ENCODE measurements around the gene FBXO9. TPM values are rescaled to one million over a fixed set of nuclear protein-coding genes. Genes with fewer than 3 reads are reported as not detected.

FBXO9 gene
- total RNA-seq, 1 experiment from 2014 or later = 71.0 TPM

DNA sequence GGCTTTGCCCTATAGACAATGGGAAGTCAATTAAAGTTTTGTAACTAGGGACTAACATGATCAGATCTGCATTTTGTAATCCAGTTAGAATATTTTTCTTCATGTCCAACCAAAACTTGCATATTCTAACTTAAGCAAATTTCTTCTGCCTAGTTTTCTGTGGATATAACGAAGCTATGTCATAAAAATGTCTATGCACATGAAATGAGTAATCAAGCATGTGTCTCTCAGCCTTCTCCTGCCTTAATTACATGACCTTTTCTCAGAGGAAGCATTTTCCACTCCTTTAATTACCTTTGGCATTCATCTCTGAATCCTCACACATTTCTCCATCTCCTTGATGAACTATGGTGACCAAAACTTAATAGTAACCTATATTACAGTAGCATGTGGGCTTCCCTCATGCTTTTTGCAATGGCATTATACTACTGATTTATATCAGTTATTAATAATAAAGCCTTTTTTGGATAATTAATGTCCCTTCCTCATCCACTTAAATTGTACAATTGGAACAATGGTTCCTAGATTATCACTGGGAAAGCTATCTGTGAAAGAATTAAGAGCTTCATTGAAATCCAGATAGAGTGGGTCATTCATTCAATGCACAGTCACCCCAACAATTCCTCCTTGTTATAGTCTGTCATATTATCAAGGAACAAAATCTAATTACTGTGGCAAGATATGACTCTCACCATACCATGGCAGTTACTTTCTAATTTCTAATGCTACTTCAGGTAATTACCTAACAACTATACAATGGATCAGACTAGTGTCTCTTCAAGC, 19.1 kb upstream of the FBXO9 start:
- no peaks in the 10 kb centered on the region for H3K27me3 ChIP-seq (ENCODE audit: insufficient read depth, low read length)
- intact Hi-C loops (cut with micrococcal nuclease) = no loop called here
- no peaks in the 10 kb centered on the region for H3K79me2 ChIP-seq (ENCODE audit: insufficient read depth, low read length)
- CTCF ChIA-PET = interaction anchor here (1.0 kb wide), 1 partner anchor 638 kb away, joined by 3 read pairs; no protein-coding TSS in a partner anchor
- H2AFZ ChIP-seq (ENCODE audit: low read depth, low read length, poor library complexity, severe bottlenecking) = no peak overlapping the region
- no TSS peak for BruUV-seq (replicated peaks)
- no peak for DNase-seq (ENCODE audit: low read depth, low spot score)
- no peaks in the 10 kb centered on the region for H3K9me2 ChIP-seq (ENCODE audit: insufficient read depth)
- no peaks in the 10 kb centered on the region for H3K9me3 ChIP-seq (ENCODE audit: control insufficient read depth in 1 of 2, insufficient read depth in 1 of 2, low read depth in 1 of 2, low read length in 2 of 2)
- no peak for ATAC-seq
- no peak overlapping the region for H3K9ac ChIP-seq (ENCODE audit: low read length)
- POLR2A ChIA-PET = no interaction called here
- H3K4me3 ChIP-seq (replicated peaks in 1 of 2; ENCODE audit: low read depth in 1 of 2, low read length in 2 of 2) = no peak overlapping the region
- TF ChIP-seq SIN3A (IDR thresholded peaks at IDR 0.05; ENCODE audit: low read depth) (no peak), YY1 (IDR thresholded peaks at IDR 0.05; ENCODE audit: extremely low read depth, insufficient replicate concordance, low read depth, low read length) (no peak), POLR2A (IDR thresholded peaks at IDR 0.05; ENCODE audit: borderline replicate concordance, extremely low read depth, insufficient read depth, insufficient read length) (no peak), JUND (IDR thresholded peaks at IDR 0.05) (no peak), SRF (IDR thresholded peaks at IDR 0.05; ENCODE audit: low read depth) (no peak), EGR1 (IDR thresholded peaks at IDR 0.05; ENCODE audit: low read depth) (no peak), EZH2 (IDR thresholded peaks at IDR 0.05) (no peak), TCF7L2 (IDR thresholded peaks at IDR 0.05; ENCODE audit: borderline replicate concordance, extremely low read depth, insufficient read depth, insufficient read length) (no peak), CBX3 (IDR thresholded peaks at IDR 0.05; ENCODE audit: low read depth) (no peak), FOSL1 (IDR thresholded peaks at IDR 0.05; ENCODE audit: low read depth) (no peak), EZH2phosphoT487 (IDR thresholded peaks at IDR 0.05; ENCODE audit: borderline replicate concordance) (no peak), POLR2AphosphoS5 (IDR thresholded peaks at IDR 0.05; ENCODE audit: low read depth, low read length) (no peak), ELF1 (IDR thresholded peaks at IDR 0.05; ENCODE audit: borderline replicate concordance, low read depth) (no peak)
- TF ChIP-seq, protein P1, sequence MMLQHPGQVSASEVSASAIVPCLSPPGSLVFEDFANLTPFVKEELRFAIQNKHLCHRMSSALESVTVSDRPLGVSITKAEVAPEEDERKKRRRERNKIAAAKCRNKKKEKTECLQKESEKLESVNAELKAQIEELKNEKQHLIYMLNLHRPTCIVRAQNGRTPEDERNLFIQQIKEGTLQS (IDR thresholded peaks at IDR 0.05) = no peak
- TF ChIP-seq, protein P2, sequence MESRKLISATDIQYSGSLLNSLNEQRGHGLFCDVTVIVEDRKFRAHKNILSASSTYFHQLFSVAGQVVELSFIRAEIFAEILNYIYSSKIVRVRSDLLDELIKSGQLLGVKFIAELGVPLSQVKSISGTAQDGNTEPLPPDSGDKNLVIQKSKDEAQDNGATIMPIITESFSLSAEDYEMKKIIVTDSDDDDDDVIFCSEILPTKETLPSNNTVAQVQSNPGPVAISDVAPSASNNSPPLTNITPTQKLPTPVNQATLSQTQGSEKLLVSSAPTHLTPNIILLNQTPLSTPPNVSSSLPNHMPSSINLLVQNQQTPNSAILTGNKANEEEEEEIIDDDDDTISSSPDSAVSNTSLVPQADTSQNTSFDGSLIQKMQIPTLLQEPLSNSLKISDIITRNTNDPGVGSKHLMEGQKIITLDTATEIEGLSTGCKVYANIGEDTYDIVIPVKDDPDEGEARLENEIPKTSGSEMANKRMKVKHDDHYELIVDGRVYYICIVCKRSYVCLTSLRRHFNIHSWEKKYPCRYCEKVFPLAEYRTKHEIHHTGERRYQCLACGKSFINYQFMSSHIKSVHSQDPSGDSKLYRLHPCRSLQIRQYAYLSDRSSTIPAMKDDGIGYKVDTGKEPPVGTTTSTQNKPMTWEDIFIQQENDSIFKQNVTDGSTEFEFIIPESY (IDR thresholded peaks at IDR 0.05; ENCODE audit: extremely low read depth, insufficient replicate concordance, low read length) = no peak
- TF ChIP-seq, protein P3, sequence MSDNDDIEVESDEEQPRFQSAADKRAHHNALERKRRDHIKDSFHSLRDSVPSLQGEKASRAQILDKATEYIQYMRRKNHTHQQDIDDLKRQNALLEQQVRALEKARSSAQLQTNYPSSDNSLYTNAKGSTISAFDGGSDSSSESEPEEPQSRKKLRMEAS (IDR thresholded peaks at IDR 0.05) = no peak
- TF ChIP-seq, protein P4, sequence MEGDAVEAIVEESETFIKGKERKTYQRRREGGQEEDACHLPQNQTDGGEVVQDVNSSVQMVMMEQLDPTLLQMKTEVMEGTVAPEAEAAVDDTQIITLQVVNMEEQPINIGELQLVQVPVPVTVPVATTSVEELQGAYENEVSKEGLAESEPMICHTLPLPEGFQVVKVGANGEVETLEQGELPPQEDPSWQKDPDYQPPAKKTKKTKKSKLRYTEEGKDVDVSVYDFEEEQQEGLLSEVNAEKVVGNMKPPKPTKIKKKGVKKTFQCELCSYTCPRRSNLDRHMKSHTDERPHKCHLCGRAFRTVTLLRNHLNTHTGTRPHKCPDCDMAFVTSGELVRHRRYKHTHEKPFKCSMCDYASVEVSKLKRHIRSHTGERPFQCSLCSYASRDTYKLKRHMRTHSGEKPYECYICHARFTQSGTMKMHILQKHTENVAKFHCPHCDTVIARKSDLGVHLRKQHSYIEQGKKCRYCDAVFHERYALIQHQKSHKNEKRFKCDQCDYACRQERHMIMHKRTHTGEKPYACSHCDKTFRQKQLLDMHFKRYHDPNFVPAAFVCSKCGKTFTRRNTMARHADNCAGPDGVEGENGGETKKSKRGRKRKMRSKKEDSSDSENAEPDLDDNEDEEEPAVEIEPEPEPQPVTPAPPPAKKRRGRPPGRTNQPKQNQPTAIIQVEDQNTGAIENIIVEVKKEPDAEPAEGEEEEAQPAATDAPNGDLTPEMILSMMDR (IDR thresholded peaks at IDR 0.05 in 2 of 3, conservative IDR thresholded peaks at IDR 0.05 in 1 of 3; ENCODE audit: borderline replicate concordance in 1 of 3, insufficient read depth in 1 of 3, low read depth in 2 of 3, low read length in 2 of 3) = no peak
- no peak overlapping the region for H3K27ac ChIP-seq (ENCODE audit: low read depth, low read length)
- peaks cover 47 to 62% of the 10 kb centered on the region in 2 experiments for H3K4me1 ChIP-seq (ENCODE audit: control insufficient read depth in 1 of 2, insufficient read depth in 2 of 2, low read length in 2 of 2)
- H4K20me1 ChIP-seq (ENCODE audit: insufficient read depth) = no peaks in the 10 kb centered on the region
- RAD21 ChIA-PET (ENCODE audit: low non-redundant PET in 1 of 2, low total read pairs in 2 of 2, uncharacterized antibody in 2 of 2, unreplicated experiment in 2 of 2) = no interaction called here
- H3K4me2 ChIP-seq (ENCODE audit: low read length) = no peak overlapping the region
- no peaks in the 10 kb centered on the region for H3K36me3 ChIP-seq (ENCODE audit: control insufficient read depth in 1 of 2, insufficient read depth in 2 of 2, low read length in 2 of 2)

Measured in HCT116 (cell line).